IPS-18c (cell line): ENCODE measurements around the gene LZTR1.
"Not testable (repeated sequence)": the region's sequence is repeated elsewhere in the genome, so short reads cannot be mapped to it uniquely, and the experiment has no call there.

Experiments used
- H3K4me3 ChIP-seq: 2 replicates; pipeline ENCODE4 v1.7.0; 2013; ENCODE audit warnings: low read depth, mild to moderate bottlenecking, low read length, moderate library complexity; ENCODE audit not compliant: insufficient read depth
- H3K9me3 ChIP-seq: one replicate; pipeline ENCODE4 v1.6.1; 2013; ENCODE audit warnings: mild to moderate bottlenecking, low read length, moderate library complexity; ENCODE audit not compliant: control insufficient read depth, insufficient read depth

Gene LZTR1

GRCh38 chr22:20981787-20982562 lies at the start of gene LZTR1:
Gene LZTR1, plus strand, starts transcription at chr22:20982297. Its CDS starts 75 bp downstream, at chr22:20982372.
- peak within 1 kb of the TSS; percentile 97 for H3K4me3 ChIP-seq
- H3K9me3 ChIP-seq = peaks cover 4% of the 10 kb centered on the region

- Histone ChIP-seq H3K4me3 (no peak overlapping the region), H3K9me3 (no peaks in the 10 kb centered on the region)
Observed at GRCh38 chr22:20933910-20934309, 48.2 kb upstream of the LZTR1 start.

GRCh38 chr22:20935049-20935448 lies 47.0 kb upstream of the LZTR1 start:
- H3K9me3 ChIP-seq, H3K4me3 ChIP-seq: not testable (repeated sequence)

- H3K4me3 ChIP-seq, H3K9me3 ChIP-seq: not testable (repeated sequence)
Observed at GRCh38 chr22:20935780-20936539, 46.1 kb upstream of the LZTR1 start.

GRCh38 chr22:20937031-20937793 lies 44.9 kb upstream of the LZTR1 start:
- no peak overlapping the region for H3K4me3 ChIP-seq
- peaks cover 2% of the 10 kb centered on the region for H3K9me3 ChIP-seq

GRCh38 chr22:20937794-20938671 lies 44.1 kb upstream of the LZTR1 start:
- no peak overlapping the region for H3K4me3 ChIP-seq
- H3K9me3 ChIP-seq = peaks cover 2% of the 10 kb centered on the region

GRCh38 chr22:20939457-20940185 lies 42.5 kb upstream of the LZTR1 start:
- not testable (repeated sequence) for H3K4me3 ChIP-seq, H3K9me3 ChIP-seq

GRCh38 chr22:20940186-20940651 lies 41.9 kb upstream of the LZTR1 start:
- Histone ChIP-seq H3K9me3 (peaks cover 2% of the 10 kb centered on the region), H3K4me3 (no peak overlapping the region)

GRCh38 chr22:20940904-20941385 lies 41.2 kb upstream of the LZTR1 start:
- no peak overlapping the region for H3K4me3 ChIP-seq
- peaks cover 2% of the 10 kb centered on the region for H3K9me3 ChIP-seq

- not testable (repeated sequence) for H3K4me3 ChIP-seq, H3K9me3 ChIP-seq
Observed at GRCh38 chr22:20942203-20942902, 39.7 kb upstream of the LZTR1 start.

GRCh38 chr22:20943104-20943933 lies 38.8 kb upstream of the LZTR1 start:
- Histone ChIP-seq H3K9me3 (peaks cover 2% of the 10 kb centered on the region), H3K4me3 (no peak overlapping the region)

- Histone ChIP-seq H3K4me3 (no peak overlapping the region), H3K9me3 (peaks cover 2% of the 10 kb centered on the region)
Observed at GRCh38 chr22:20944042-20944441, 38.1 kb upstream of the LZTR1 start.

GRCh38 chr22:20945578-20945934 lies 36.5 kb upstream of the LZTR1 start:
- peaks cover 2% of the 10 kb centered on the region for H3K9me3 ChIP-seq
- H3K4me3 ChIP-seq = no peak overlapping the region

GRCh38 chr22:20946080-20946986 lies 35.8 kb upstream of the LZTR1 start:
- H3K4me3 ChIP-seq = no peak overlapping the region
- no peaks in the 10 kb centered on the region for H3K9me3 ChIP-seq
